ENCODE measurements around the gene LGALS9.
"Not testable (repeated sequence)": the region's sequence is repeated elsewhere in the genome, so short reads cannot be mapped to it uniquely, and the experiment has no call there.

Gene LGALS9

DNA sequence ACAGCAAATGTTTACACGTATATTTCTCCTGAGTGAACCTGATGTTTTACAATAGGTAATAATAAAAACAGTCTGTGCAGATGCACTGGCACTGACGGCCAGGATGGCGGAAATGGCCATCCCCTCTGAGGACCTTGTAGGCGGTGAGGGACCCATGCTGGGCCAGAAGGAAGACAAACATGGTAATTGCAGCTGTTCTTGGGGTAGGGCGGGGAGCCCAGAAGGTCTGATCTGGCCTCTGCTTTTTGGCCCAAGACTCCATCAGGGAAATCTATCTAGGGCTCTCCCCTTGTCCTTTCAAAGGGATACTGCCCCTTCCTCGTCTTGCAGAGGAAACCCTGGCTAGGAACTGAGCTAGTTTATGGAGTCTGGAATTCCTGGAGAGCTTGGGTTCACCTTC, 7.4 kb upstream of the LGALS9 start:
- TF ChIP-seq, protein P1, sequence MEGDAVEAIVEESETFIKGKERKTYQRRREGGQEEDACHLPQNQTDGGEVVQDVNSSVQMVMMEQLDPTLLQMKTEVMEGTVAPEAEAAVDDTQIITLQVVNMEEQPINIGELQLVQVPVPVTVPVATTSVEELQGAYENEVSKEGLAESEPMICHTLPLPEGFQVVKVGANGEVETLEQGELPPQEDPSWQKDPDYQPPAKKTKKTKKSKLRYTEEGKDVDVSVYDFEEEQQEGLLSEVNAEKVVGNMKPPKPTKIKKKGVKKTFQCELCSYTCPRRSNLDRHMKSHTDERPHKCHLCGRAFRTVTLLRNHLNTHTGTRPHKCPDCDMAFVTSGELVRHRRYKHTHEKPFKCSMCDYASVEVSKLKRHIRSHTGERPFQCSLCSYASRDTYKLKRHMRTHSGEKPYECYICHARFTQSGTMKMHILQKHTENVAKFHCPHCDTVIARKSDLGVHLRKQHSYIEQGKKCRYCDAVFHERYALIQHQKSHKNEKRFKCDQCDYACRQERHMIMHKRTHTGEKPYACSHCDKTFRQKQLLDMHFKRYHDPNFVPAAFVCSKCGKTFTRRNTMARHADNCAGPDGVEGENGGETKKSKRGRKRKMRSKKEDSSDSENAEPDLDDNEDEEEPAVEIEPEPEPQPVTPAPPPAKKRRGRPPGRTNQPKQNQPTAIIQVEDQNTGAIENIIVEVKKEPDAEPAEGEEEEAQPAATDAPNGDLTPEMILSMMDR (IDR thresholded peaks at IDR 0.05), result no peak
- H3K36me3 ChIP-seq, result peaks cover 11 to 77% (median 61%) of the 10 kb centered on the region in 3 donors
- no peaks in the 10 kb centered on the region for H3K4me1 ChIP-seq
- H3K27me3 ChIP-seq, result no peaks in the 10 kb centered on the region
- H3K27ac ChIP-seq, result no peak overlapping the region
- intact Hi-C loops (cut with DNase I; ENCODE audit: low total_unique reads), result no loop called here
- no peaks in the 10 kb centered on the region for H3K9me3 ChIP-seq
- no peak for DNase-seq
- no peak overlapping the region for H3K4me3 ChIP-seq

DNA sequence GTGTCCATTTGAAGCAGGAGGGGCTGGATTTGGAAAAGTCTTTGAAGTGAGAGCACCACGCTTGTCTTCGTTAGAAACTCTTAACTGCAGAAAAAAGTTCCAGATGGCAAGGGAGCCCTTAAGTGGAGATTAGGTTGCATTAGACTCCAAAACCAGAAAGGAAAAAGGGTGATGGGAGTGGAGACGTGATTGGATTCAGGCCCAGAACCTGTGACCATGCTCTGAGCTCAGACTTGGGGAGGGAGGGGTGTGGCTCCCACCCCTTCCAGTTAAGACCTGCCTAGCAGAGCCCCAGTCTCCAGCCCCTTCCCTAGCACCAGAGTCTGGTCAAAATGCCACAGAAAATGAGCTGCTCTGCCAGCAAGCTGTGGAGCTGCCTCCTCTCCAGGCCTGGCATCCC, 6.4 kb upstream of the LGALS9 start:
- no peak for DNase-seq
- TF ChIP-seq, protein P1 (IDR thresholded peaks at IDR 0.05), result no peak
- no peak overlapping the region for H3K27ac ChIP-seq
- intact Hi-C loops (cut with DNase I; ENCODE audit: low total_unique reads), result no loop called here
- no peaks in the 10 kb centered on the region for H3K9me3 ChIP-seq
- peaks cover 8 to 69% (median 54%) of the 10 kb centered on the region in 3 donors for H3K36me3 ChIP-seq
- H3K27me3 ChIP-seq, result no peaks in the 10 kb centered on the region
- H3K4me1 ChIP-seq, result no peaks in the 10 kb centered on the region
- no peak overlapping the region for H3K4me3 ChIP-seq

DNA sequence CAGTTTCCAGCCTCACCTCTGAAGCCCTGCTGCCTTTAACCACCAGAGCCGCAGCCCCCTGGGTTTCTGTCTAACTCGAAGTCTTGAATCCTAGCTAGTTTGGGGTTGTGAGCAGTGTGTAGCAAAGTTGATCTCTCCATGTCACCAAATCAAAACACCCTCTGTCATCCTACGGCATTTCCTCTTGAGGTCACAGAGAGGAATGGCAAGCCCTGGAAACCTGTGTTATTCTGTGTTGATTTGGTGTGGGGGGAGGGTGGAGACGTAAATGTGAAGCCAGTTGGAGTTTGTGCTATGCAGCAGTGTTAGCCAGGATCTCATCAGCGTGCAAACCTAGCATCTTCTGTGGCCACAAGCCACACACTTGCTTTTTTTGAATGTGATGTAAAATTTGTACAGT, 5.1 kb upstream of the LGALS9 start:
- no peak overlapping the region for H3K4me3 ChIP-seq
- TF ChIP-seq, protein P1 (IDR thresholded peaks at IDR 0.05), result no peak
- H3K36me3 ChIP-seq, result peaks cover 8 to 56% (median 42%) of the 10 kb centered on the region in 3 donors
- peaks cover 0 to 3% (median 0%) of the 10 kb centered on the region in 4 donors for H3K4me1 ChIP-seq
- DNase-seq, result no peak
- H3K9me3 ChIP-seq, result no peaks in the 10 kb centered on the region
- no peak overlapping the region for H3K27ac ChIP-seq
- no peaks in the 10 kb centered on the region for H3K27me3 ChIP-seq
- intact Hi-C loops (cut with DNase I; ENCODE audit: low total_unique reads), result no loop called here

DNA sequence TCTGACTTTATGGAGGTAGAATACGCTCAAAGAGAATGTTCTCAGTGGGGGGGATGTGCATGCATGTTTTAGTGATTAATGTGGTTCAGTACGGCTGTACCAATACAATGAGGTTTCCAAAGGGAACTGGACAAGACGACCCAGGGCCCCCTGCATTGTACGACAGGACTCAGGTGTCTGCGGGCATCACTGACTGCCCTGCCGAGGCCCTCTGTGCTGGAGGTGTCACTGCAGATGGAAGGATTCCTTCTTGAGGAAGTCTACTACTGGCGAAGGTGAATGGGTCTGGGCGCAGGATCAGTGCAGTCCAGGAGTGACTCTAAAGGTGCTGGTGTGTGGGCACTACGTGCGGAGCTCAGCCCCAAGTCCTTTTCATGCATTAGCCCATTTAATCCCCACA, 3.5 kb upstream of the LGALS9 start:
- Histone ChIP-seq H3K27me3 (no peaks in the 10 kb centered on the region), H3K36me3 (peaks cover 5 to 40% (median 25%) of the 10 kb centered on the region in 3 donors), H3K9me3 (no peaks in the 10 kb centered on the region), H3K4me3 (no peak overlapping the region), H3K27ac (no peak overlapping the region), H3K4me1 (peaks cover 0 to 14% (median 6%) of the 10 kb centered on the region in 4 donors)
- intact Hi-C loops (cut with DNase I; ENCODE audit: low total_unique reads), result no loop called here
- DNase-seq, result no peak
- TF ChIP-seq, protein P1 (IDR thresholded peaks at IDR 0.05), result no peak

DNA sequence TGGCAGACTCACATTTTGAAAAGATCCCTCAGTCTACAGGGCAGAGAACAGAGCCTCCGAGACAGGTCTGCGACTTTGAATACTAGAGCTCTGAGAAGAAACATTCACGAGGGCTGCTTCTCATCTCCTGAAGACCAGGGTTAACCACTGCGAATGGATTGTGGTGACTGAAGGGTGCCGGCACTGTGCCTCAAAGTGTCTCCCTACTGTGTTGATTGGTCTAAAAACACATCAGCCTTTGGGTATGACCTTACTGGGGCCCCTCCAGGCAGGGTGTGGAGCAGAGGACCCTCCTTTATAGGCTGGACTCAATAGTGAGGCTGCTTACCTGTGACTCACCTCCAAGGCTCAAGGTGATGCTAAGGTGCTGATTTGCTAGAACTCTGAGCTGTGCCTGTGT, 2.6 kb upstream of the LGALS9 start:
- no peaks in the 10 kb centered on the region for H3K27me3 ChIP-seq
- intact Hi-C loops (cut with DNase I; ENCODE audit: low total_unique reads), result no loop called here
- TF ChIP-seq, protein P1 (IDR thresholded peaks at IDR 0.05), result no peak

DNA sequence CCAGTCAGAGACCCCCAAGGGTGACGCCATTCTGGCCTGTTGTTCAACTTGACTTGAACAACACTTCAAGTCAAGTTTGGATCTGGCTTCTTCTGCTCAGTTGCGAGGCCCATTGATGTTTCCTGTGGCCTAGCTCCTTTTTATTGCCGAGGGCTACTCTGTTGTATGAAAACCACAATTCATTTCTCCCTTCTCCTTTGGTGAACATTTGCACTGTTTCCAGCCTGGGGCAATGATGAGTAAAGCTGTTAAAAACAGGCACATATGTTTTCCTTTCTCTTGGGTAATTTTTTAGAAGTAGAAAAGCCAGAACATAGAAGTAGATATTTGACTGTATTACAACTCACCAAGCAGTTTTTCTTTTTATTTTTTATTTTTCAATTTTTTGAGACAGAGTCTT, 1.7 kb upstream of the LGALS9 start:
- DNase-seq; H3K4me3 ChIP-seq; intact Hi-C loops (cut with DNase I; ENCODE audit: low total_unique reads); H3K27me3 ChIP-seq; H3K27ac ChIP-seq; H3K9me3 ChIP-seq: not testable (repeated sequence)
- Histone ChIP-seq H3K4me1 (peaks cover 0 to 32% (median 22%) of the 10 kb centered on the region in 4 donors), H3K36me3 (peaks cover 5 to 22% (median 8%) of the 10 kb centered on the region in 3 donors)

More for the DNA sequence above, 2.6 kb upstream of the LGALS9 start:
- Histone ChIP-seq H3K4me1 (peaks cover 0 to 23% (median 14%) of the 10 kb centered on the region in 4 donors), H3K9me3 (no peaks in the 10 kb centered on the region), H3K27ac (no peak overlapping the region), H3K36me3 (peaks cover 5 to 31% (median 16%) of the 10 kb centered on the region in 3 donors), H3K4me3 (no peak overlapping the region)
- no peak for DNase-seq
